Endothelial cell of umbilical vein (primary cell): ENCODE results near the gene CAP2. TPM values are rescaled to one million over a fixed set of nuclear protein-coding genes. Genes with fewer than 3 reads are reported as not detected.

Experiments used
- BruUV-seq: library from RNA; stranded (reverse); fragments of 400-500 nt; replicated peaks from 2 replicates; lab custom pipeline; 2021; lab: Mats Ljungman, UMichigan
- CTCF ChIA-PET: fragments of 300-600, 350-600 bp; sonication (Branson Sonifier 250); formaldehyde crosslinking; loops from one replicate; lab custom pipeline; 2021; ENCODE audit warnings: antibody characterized with exemption, inconsistent platforms; lab: Charles Lee
- POLR2A ChIA-PET: fragments of 300-600, 350-600 bp; sonication (Branson Sonifier 250); formaldehyde crosslinking; loops from one replicate; lab custom pipeline; 2021; ENCODE audit warnings: antibody characterized with exemption, inconsistent platforms; lab: Charles Lee
- DNase-seq: peaks from one replicate; pipeline ENCODE4 v3.0.0-alpha.2; 2011; ENCODE audit warnings: low read depth, low spot score
- FAIRE-seq: peaks from 2 replicates; lab custom pipeline; 2011; peaks lifted over from hg19 to GRCh38; lab: Jason Lieb, UNC
- H2AFZ ChIP-seq: 2 replicates; pipeline ENCODE4 v1.6.0; 2012; ENCODE audit warnings: low read depth, low read length, control low read depth, inconsistent platforms
- H3K27ac ChIP-seq: 2 replicates; pipeline ENCODE4 v1.5.1; 2011; ENCODE audit warnings: low read depth, mild to moderate bottlenecking, control low read depth, low read length, moderate library complexity; ENCODE audit not compliant: insufficient read depth
- H3K27me3 ChIP-seq, 2 experiments: 2 replicates each; pipeline versions ENCODE4 v1.6.0 to v1.6.1; 2011; ENCODE audit warnings: low read length in 2 of 2, mixed read lengths in 1 of 2; ENCODE audit not compliant: control insufficient read depth in 2 of 2, insufficient read depth in 2 of 2
- H3K36me3 ChIP-seq, 2 experiments: 2 replicates in 1 of 2; 3 replicates in 1 of 2; pipeline ENCODE4 v1.5.1; 2011; ENCODE audit warnings: low read length in 2 of 2, mild to moderate bottlenecking in 1 of 2, moderate library complexity in 1 of 2; ENCODE audit not compliant: control insufficient read depth in 2 of 2, insufficient read depth in 2 of 2; ENCODE audit errors: extremely low read depth in 1 of 2
- H3K4me1 ChIP-seq: 3 replicates; pipeline ENCODE4 v1.5.1; 2011; ENCODE audit warnings: mild to moderate bottlenecking, low read length; ENCODE audit not compliant: control insufficient read depth, insufficient read depth; ENCODE audit errors: extremely low read depth
- H3K4me2 ChIP-seq: 2 replicates; pipeline ENCODE4 v1.6.1; 2011; ENCODE audit warnings: low read length, control low read depth, mixed read lengths; ENCODE audit not compliant: insufficient read depth
- H3K4me3 ChIP-seq, 3 experiments: fragments of 200-600 bp in 1 of 3; sonication (generic), shearing (Covaris generic) in 1 of 3; replicated peaks in 1 of 3; 2 replicates each; pipeline ENCODE4 v1.5.1; 2011 to 2016; ENCODE audit warnings: control low read depth in 3 of 3, low read length in 3 of 3, mild to moderate bottlenecking in 2 of 3, inconsistent platforms in 1 of 3, low read depth in 1 of 3, moderate library complexity in 1 of 3; ENCODE audit not compliant: insufficient read depth in 1 of 3
- H3K79me2 ChIP-seq: 2 replicates; pipeline ENCODE4 v1.6.0; 2012; ENCODE audit warnings: low read length, inconsistent platforms; ENCODE audit not compliant: control insufficient read depth, insufficient read depth
- H3K9ac ChIP-seq: replicated peaks from 2 replicates; pipeline ENCODE3; 2011; ENCODE audit warnings: low read length, control low read depth; ENCODE audit not compliant: insufficient read depth; ENCODE audit errors: extremely low read depth
- H3K9me1 ChIP-seq: replicated peaks from 3 replicates; pipeline ENCODE4 v1.6.0; 2011; ENCODE audit warnings: mild to moderate bottlenecking, low read length; ENCODE audit not compliant: control insufficient read depth, insufficient read depth; ENCODE audit errors: extremely low read depth
- H3K9me3 ChIP-seq: replicated peaks from 2 replicates; pipeline ENCODE4 v1.5.1; 2012; ENCODE audit warnings: low read length, inconsistent platforms; ENCODE audit not compliant: control insufficient read depth, insufficient read depth
- H4K20me1 ChIP-seq: replicated peaks from 2 replicates; pipeline ENCODE3; 2011; ENCODE audit warnings: mild to moderate bottlenecking, low read length; ENCODE audit not compliant: control insufficient read depth, insufficient read depth; ENCODE audit errors: extremely low read depth
- CTCF ChIP-seq, 2 donors: IDR thresholded peaks; 1 replicate in 1 of 2; 2 replicates in 1 of 2; pipeline ENCODE4 v1.5.1; 2011; ENCODE audit warnings: low read length in 2 of 2, mild to moderate bottlenecking in 2 of 2, moderate library complexity in 2 of 2, control low read depth in 1 of 2, inconsistent platforms in 1 of 2, low read depth in 1 of 2; ENCODE audit not compliant: insufficient read depth in 1 of 2; ENCODE audit errors: extremely low read depth in 1 of 2
- EZH2 ChIP-seq: IDR thresholded peaks from 2 replicates; pipeline ENCODE4 v1.6.1; 2012; ENCODE audit warnings: borderline replicate concordance, low read depth, mild to moderate bottlenecking, moderate library complexity, low read length, inconsistent platforms; ENCODE audit not compliant: severe bottlenecking
- FOS ChIP-seq: IDR thresholded peaks from 2 replicates; pipeline ENCODE4 v1.6.1; 2011; ENCODE audit warnings: mild to moderate bottlenecking, low read length, moderate library complexity, borderline replicate concordance; ENCODE audit not compliant: insufficient read depth
- GATA2 ChIP-seq: IDR thresholded peaks from 2 replicates; pipeline ENCODE4 v1.7.0; 2011; ENCODE audit warnings: low read depth, mild to moderate bottlenecking, moderate library complexity, mixed read lengths, low read length; ENCODE audit not compliant: insufficient read length, insufficient read depth
- JUN ChIP-seq: IDR thresholded peaks from 2 replicates; pipeline ENCODE4 v1.6.1; 2011; ENCODE audit warnings: borderline replicate concordance, low read depth; ENCODE audit not compliant: insufficient read length, insufficient read depth
- MAX ChIP-seq: IDR thresholded peaks from 2 replicates; pipeline ENCODE4 v1.6.1; 2011; ENCODE audit not compliant: insufficient read depth, insufficient read length
- MYC ChIP-seq: IDR thresholded peaks from one replicate; pipeline ENCODE4 v1.6.1; 2011; ENCODE audit warnings: mild to moderate bottlenecking, low read depth, low read length
- POLR2A ChIP-seq: IDR thresholded peaks from 2 replicates; pipeline ENCODE4 v1.6.1; 2012; ENCODE audit warnings: low read depth, mild to moderate bottlenecking, control low read depth, low read length
- POLR2AphosphoS5 ChIP-seq: IDR thresholded peaks from 2 replicates; pipeline ENCODE4 v1.6.1; 2012; ENCODE audit warnings: low read depth, mild to moderate bottlenecking, control low read depth, low read length, moderate library complexity; ENCODE audit not compliant: insufficient read depth
- dilution Hi-C: fragments of 300-500 bp; cut with MboI; formaldehyde crosslinking; loops from one replicate; pipeline ENCODE4 v1.15.0; 2019; ENCODE audit warnings: low sequenced_read_pairs; ENCODE audit not compliant: extremely low pct_ligation_motif_present
- intact Hi-C: fragments of 100-400 bp; cut with micrococcal nuclease; formaldehyde crosslinking; loops from one replicate; pipeline ENCODE4 v1.10.0; 2022
- polyA plus RNA-seq, 4 experiments: library from polyadenylated mRNA; depleted of rRNA in 3 of 4; stranded (reverse) in 3 of 4; unstranded in 1 of 4; fragments of >200 nt; gene quantifications; 2 replicates each; pipeline versions ENCODE4 v1.2.1 to v1.2.3, GENCODE V29; 2011 to 2012; ENCODE audit warnings: missing spikeins in 1 of 4
- total RNA-seq: library from RNA; stranded (reverse); gene quantifications from 2 replicates; pipeline ENCODE4 v1.2.3, GENCODE V29; 2021

Gene CAP2
- total and polyA plus RNA-seq, 2 donors (not counting 3 experiments of a cell fraction or from before 2014, with no cell fraction given): 12.2 to 21.3 TPM

DNA sequence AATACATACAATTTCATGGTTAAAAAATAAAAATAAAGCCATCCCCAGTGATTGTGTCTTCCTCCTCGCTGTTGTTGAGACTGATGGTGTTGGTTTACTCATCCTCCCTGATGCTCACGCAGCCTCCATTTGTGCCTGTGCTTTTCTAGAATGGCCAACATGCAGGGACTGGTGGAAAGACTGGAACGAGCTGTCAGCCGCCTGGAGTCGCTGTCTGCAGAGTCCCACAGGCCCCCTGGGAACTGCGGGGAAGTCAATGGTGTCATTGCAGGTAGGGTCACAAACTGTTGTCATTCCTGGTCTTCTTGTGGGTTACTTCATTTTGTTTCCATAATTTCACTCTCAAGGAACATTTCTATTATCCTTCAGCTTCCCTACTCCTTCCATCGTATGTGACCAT lies 28.0 kb downstream of the CAP2 start:
- H3K9me3 ChIP-seq: no peaks in the 10 kb centered on the region
- H2AFZ ChIP-seq: no peak overlapping the region
- intact Hi-C loops (no loop called here), dilution Hi-C loops (no loop called here)
- no peaks in the 10 kb centered on the region for H4K20me1 ChIP-seq
- H3K9ac ChIP-seq: no peak overlapping the region
- CTCF ChIA-PET: no interaction called here
- H3K27ac ChIP-seq: no peak overlapping the region
- DNase-seq (no peak), FAIRE-seq (no peak)
- no peak for TF ChIP-seq JUN
- no peak for TF ChIP-seq EZH2
- no peak for TF ChIP-seq MYC
- no peak for TF ChIP-seq POLR2AphosphoS5
- no peak for TF ChIP-seq POLR2A
- TF ChIP-seq CTCF (IDR thresholded peaks at IDR 0.05; ENCODE audit: extremely low read depth in 1 of 2, insufficient read depth in 1 of 2, low read depth in 1 of 2, low read length in 2 of 2): no peak
- TF ChIP-seq MAX: no peak
- no peak for TF ChIP-seq GATA2
- no peak for TF ChIP-seq FOS
- no peaks in the 10 kb centered on the region for H3K9me1 ChIP-seq
- H3K4me1 ChIP-seq: peaks cover 4% of the 10 kb centered on the region
- no peaks in the 10 kb centered on the region for H3K27me3 ChIP-seq
- H3K79me2 ChIP-seq: no peaks in the 10 kb centered on the region
- BruUV-seq: no TSS peak
- no peak overlapping the region for H3K4me3 ChIP-seq
- no peaks in the 10 kb centered on the region for H3K36me3 ChIP-seq
- POLR2A ChIA-PET: no interaction called here
- no peak overlapping the region for H3K4me2 ChIP-seq
